GM21737 (cell line): ENCODE measurements around the gene NEURL3.

Experiments
- ATAC-seq: cut with Tn5 transposase; IDR thresholded peaks from one replicate; pipeline ENCODE4 v1.9.1; 2021; ENCODE audit warnings: mild to moderate bottlenecking, moderate library complexity; ENCODE audit not compliant: unreplicated experiment

Gene NEURL3

GRCh38 chr2:96528006-96528699 lies 23.0 kb upstream of the NEURL3 start:
- ATAC-seq: no peak

- ATAC-seq: no peak
Observed at GRCh38 chr2:96527286-96528005, 22.3 kb upstream of the NEURL3 start.

- ATAC-seq: no peak
Observed at GRCh38 chr2:96526615-96527285, 21.6 kb upstream of the NEURL3 start.

DNA sequence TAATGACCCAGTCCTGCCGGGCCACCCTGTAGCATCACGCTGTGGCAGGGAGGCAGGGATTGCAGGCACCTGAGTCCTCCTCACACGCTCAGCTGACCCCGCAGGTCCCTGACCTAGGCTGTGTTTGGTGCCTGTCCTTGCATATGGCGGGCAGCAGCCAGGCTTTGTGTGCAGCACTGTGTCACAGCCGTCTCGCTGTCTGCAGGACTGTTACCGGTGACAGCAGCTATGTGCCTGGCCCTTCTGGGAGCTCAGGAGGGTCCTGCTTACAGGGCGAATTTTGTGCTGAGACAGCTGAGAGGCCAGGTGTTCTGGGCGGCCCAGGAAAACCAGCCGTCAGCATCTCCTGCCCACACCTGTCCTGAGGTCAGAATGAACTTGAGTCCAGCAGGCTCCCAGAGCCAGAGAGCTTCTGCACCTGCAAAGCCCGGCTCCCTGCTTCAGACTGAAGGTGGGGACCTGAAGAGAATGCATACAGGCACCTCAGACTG lies 21.0 kb upstream of the NEURL3 start:
- ATAC-seq: no peak

DNA sequence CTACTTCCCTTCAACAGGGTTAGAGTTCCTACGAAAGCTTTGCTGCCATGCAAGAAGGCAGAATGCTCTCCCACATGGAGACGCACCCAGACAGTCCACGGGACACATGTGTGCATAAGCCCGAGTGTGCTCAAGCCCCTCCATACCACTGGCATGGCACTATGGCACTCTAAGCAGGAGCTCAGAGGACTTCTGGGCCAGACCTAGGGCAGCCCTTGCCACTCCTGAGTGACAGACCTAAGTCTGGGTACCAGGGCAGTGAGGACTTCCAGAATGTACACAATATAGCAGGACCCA lies 20.0 kb upstream of the NEURL3 start:
- no peak for ATAC-seq

- no peak for ATAC-seq
Observed at GRCh38 chr2:96524482-96525210, 19.5 kb upstream of the NEURL3 start.

DNA sequence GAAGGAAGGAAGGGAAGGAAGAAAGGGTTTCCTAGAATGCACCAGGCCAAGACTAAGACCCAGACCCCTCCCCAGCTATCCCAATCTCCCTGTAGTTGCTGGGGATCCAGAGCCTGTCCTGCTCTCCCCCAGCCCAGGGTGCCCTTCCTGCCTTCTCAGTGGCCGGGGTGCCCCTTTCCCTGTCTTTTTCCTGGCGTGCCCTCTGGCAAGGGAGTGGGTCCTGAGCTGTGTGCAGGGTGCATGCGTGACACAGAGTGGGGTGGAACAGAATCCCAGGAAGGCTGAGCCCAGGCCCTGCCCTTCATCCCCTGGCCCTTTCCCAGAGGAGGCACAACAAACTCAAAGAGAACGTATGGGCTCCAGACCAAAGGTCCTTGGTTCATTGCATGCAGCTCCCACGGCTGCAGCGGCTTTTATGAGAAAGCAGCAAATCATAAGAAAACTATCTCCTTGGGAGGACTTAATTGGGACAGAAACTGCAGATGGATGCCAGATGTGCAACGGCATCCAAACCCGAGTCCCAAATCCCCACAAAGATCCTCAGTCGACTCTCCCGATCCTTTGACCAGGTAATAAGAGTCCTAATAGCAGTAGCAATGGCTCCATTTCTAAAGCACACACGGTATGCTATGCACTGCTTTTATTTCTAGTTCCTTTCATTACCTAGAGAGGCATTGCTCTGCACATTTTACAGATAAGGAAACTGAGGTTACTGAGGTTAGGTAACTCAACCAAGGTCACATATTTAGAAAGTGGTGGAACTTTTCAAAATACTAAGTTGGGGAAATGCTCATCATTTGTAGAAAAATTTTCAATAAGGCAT lies 18.7 kb upstream of the NEURL3 start:
- ATAC-seq: no peak

DNA sequence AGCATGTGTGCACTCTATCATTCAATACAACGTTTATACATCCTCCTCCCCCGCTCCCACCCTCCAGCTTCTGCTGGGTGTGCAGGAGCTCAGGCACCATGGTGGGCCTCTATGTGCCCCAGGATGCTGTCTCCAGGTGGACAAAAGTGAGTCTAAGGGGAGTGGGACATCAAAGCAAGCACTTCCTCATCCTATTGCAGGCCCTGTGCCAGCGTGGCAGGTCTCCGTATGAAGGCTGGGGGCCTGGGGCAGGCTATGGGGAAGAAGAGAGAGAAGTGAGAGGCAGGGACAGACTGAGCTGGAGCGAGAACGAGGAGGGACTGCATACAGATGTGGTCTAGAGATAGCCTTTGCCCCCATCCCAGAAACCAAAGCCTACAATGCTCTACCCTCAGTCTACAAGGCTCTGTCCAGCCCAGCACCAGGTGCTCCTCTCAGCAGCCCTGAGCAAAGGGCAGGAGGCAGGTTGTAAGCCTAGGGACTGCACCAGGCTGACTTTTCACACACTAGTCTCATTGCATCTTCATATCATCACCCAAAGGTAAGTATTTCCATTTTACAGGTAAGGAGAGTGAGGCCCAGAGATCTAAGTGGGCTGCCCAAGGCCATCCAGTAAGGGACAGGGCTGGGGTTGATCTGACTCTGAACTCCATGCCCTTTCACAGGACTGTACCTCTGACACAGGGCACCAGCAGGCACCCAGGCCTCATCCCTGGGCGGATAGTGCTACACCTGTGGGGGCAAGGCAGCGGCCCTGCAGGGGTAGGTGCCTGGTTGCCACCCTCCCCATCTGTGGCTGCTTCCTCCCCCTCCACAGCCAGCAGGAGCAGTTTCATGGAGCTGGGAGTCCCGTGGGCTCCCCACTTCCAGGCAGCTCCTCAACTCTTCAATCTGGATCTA lies 17.4 kb upstream of the NEURL3 start:
- ATAC-seq: no peak

DNA sequence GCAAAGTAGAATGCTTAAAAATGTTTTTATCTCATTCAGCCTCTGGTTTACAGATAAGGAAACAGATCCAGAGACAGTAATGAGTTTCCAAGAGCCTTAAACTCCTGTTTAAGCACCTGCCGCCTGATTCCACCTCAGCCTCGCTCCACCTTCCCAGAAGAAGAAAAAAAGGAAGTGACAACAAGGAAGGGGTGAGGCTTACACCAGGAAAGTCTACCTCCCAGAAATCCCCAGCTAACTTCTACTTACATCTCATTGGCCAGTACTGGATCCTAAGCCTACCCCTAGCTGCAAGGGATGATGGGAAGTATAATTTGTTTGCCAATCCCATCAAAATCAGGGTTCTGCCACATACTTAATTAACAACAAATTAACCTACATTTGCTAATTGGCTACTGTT lies 16.1 kb upstream of the NEURL3 start:
- ATAC-seq: no peak

- no peak for ATAC-seq
Observed at GRCh38 chr2:96520697-96521096, 15.5 kb upstream of the NEURL3 start.

- ATAC-seq: no peak
Observed at GRCh38 chr2:96520231-96520630, 15.1 kb upstream of the NEURL3 start.

- ATAC-seq: no peak
Observed at GRCh38 chr2:96517079-96517478, 11.9 kb upstream of the NEURL3 start.

DNA sequence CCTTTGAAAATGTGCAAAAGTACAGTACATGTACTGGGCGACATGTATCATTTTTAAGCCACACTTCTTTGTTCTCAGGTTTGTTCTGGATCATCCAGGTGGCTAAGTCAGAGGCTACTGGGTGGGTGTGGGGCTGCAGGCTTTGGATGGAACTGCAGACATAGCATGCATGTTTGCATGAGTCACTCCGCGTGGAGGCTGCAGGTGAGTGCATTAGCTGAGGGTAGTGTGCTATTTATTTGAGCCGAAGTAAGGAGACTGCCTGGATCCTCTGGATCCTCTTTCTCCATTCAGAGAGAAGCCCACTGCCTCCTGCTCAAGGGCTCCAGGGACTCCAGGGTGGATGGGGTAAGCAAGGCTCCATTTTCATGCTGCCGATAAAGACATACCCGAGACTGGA lies 9.4 kb upstream of the NEURL3 start:
- ATAC-seq: no peak

DNA sequence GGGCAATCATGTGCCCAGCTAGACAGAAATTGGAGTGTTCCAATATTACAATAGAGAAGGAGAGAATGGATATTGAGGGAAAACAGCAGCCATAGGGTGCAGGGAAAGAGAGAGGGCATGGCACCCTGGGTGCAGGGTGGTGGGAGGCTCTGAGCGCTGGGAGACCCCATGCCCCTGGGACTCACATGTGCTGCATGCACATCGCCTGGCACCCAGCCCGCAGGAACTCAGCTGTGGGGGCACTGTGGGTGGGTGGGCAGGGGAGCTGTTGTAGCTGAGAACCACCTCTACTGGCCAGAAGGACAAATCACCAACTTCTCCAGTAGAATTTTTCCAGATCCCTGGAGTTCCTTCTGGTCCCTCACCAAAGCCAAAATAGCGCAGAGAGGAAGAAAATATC lies 7.2 kb upstream of the NEURL3 start:
- no peak for ATAC-seq

- ATAC-seq: no peak
Observed at GRCh38 chr2:96511851-96512250, 6.7 kb upstream of the NEURL3 start.

DNA sequence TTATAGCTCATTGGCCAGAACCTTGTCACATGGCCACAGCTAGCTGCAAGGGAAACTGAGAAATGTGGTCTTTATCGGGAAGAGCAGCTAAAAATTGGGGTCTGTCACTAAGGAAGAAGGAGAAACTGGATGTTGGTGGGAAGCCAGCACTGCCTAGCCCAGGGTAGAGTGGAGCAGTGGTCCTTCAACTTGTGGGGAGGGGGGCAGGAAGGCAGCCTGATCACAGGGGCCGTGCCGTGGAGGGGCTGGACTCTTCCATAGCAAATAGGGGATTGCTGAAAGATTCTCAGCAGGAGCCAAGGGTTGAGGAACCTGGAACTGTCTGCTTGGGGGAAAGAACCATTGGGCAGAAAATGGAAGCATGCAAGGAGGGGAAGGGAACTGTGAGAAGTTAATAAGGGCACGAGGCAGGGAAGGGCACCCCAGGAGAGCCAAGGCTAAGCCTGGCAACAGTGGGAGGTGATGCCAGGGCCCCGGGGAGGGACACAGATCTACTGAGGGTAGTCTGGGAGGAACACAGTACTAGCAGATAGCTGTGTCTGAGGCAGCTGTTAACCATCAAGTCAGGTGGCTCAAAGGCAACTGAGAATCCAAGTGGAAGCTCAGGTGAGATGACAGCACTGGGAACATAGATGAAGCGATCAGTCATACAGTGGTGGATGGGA lies 5.9 kb upstream of the NEURL3 start:
- no peak for ATAC-seq

- no peak for ATAC-seq
Observed at GRCh38 chr2:96509847-96510230, 4.7 kb upstream of the NEURL3 start.

GRCh38 chr2:96509114-96509846 lies 4.1 kb upstream of the NEURL3 start:
- peak; percentile 52 for ATAC-seq
